H9 (cell line): Measurements from ENCODE around the gene KRT79. TPM values are rescaled to one million over a fixed set of nuclear protein-coding genes. Genes with fewer than 3 reads are reported as not detected.

ENCODE experiments used
- DNase-seq: peaks from one replicate; pipeline ENCODE4 v3.0.0-alpha.2; 2017
- H2AFZ ChIP-seq: one replicate; pipeline ENCODE4 v1.6.1; 2013; ENCODE audit warnings: mild to moderate bottlenecking, low read length, control low read depth, moderate library complexity
- H2AK5ac ChIP-seq: 2 replicates; pipeline ENCODE4 v1.6.1; 2013; ENCODE audit warnings: low read length, control low read depth, mixed read lengths; ENCODE audit not compliant: insufficient read length
- H2BK120ac ChIP-seq: one replicate; pipeline ENCODE4 v1.6.1; 2013; ENCODE audit warnings: low read depth, mild to moderate bottlenecking, low read length, control low read depth, inconsistent platforms; ENCODE audit not compliant: poor library complexity, severe bottlenecking
- H2BK12ac ChIP-seq: 2 replicates; pipeline ENCODE4 v1.6.1; 2013; ENCODE audit warnings: low read length, control low read depth, mixed read lengths, low read depth; ENCODE audit not compliant: insufficient read length
- H2BK15ac ChIP-seq: 2 replicates; pipeline ENCODE4 v1.6.1; 2013; ENCODE audit warnings: low read depth, low read length, control low read depth
- H2BK20ac ChIP-seq: one replicate; pipeline ENCODE4 v1.6.1; 2013; ENCODE audit warnings: low read depth, mild to moderate bottlenecking, low read length, control low read depth, inconsistent platforms; ENCODE audit not compliant: poor library complexity, severe bottlenecking
- H2BK5ac ChIP-seq: 2 replicates; pipeline ENCODE4 v1.6.1; 2013; ENCODE audit warnings: low read length, control low read depth, mixed read lengths; ENCODE audit not compliant: insufficient read length
- H3K14ac ChIP-seq: 2 replicates; pipeline ENCODE4 v1.6.1; 2013; ENCODE audit warnings: low read length, control low read depth; ENCODE audit not compliant: insufficient read depth
- H3K18ac ChIP-seq: 2 replicates; pipeline ENCODE4 v1.6.1; 2013; ENCODE audit warnings: low read depth, mild to moderate bottlenecking, mixed read lengths, low read length, control low read depth; ENCODE audit not compliant: insufficient read length
- H3K23ac ChIP-seq: 2 replicates; pipeline ENCODE4 v1.6.1; 2013; ENCODE audit warnings: low read length, control low read depth, mixed read lengths, low read depth; ENCODE audit not compliant: insufficient read length
- H3K23me2 ChIP-seq: 2 replicates; pipeline ENCODE4 v1.6.1; 2013; ENCODE audit warnings: low read depth, mild to moderate bottlenecking, mixed read lengths, low read length, control low read depth; ENCODE audit not compliant: insufficient read length, poor library complexity, severe bottlenecking
- H3K27ac ChIP-seq: 2 replicates; pipeline ENCODE4 v1.5.1; 2013; ENCODE audit warnings: low read length, control low read depth, mixed read lengths, low read depth; ENCODE audit not compliant: insufficient read length
- H3K27me3 ChIP-seq: 2 replicates; pipeline ENCODE4 v1.6.1; 2013; ENCODE audit warnings: low read length, control low read depth, inconsistent platforms; ENCODE audit not compliant: insufficient read depth
- H3K4ac ChIP-seq: 2 replicates; pipeline ENCODE4 v1.6.1; 2013; ENCODE audit warnings: low read depth, mild to moderate bottlenecking, control low read depth, inconsistent platforms, low read length, moderate library complexity
- H3K4me1 ChIP-seq: 2 replicates; pipeline ENCODE4 v1.6.1; 2013; ENCODE audit warnings: low read length, control low read depth, inconsistent platforms; ENCODE audit not compliant: insufficient read depth
- H3K4me2 ChIP-seq: 2 replicates; pipeline ENCODE4 v1.6.1; 2013; ENCODE audit warnings: low read length, control low read depth, mixed read lengths; ENCODE audit not compliant: insufficient read length, insufficient read depth
- H3K56ac ChIP-seq: 2 replicates; pipeline ENCODE4 v1.6.1; 2013; ENCODE audit warnings: low read depth, mild to moderate bottlenecking, mixed read lengths, low read length, control low read depth; ENCODE audit not compliant: insufficient read length
- H3K79me1 ChIP-seq: 2 replicates; pipeline ENCODE4 v1.6.1; 2013; ENCODE audit warnings: low read depth, mild to moderate bottlenecking, moderate library complexity, low read length, control low read depth, inconsistent platforms; ENCODE audit not compliant: insufficient read depth, poor library complexity, severe bottlenecking
- H3K79me2 ChIP-seq: 2 replicates; pipeline ENCODE4 v1.6.1; 2013; ENCODE audit warnings: low read length, control low read depth, inconsistent platforms; ENCODE audit not compliant: insufficient read depth
- H3K9ac ChIP-seq: 2 replicates; pipeline ENCODE4 v1.6.1; 2013; ENCODE audit warnings: low read length, control low read depth, mixed read lengths; ENCODE audit not compliant: insufficient read length; ENCODE audit errors: extremely low read depth
- H3K9me3 ChIP-seq: one replicate; pipeline ENCODE4 v1.6.1; 2013; ENCODE audit warnings: low read depth, low read length, inconsistent platforms; ENCODE audit not compliant: control insufficient read depth
- H3T11ph ChIP-seq: one replicate; pipeline ENCODE4 v1.6.1; 2013; ENCODE audit warnings: mild to moderate bottlenecking, low read length, control low read depth, inconsistent platforms
- H4K20me1 ChIP-seq: one replicate; pipeline ENCODE4 v1.6.1; 2013; ENCODE audit not compliant: control insufficient read depth, insufficient read length, insufficient read depth
- H4K5ac ChIP-seq: 2 replicates; pipeline ENCODE4 v1.6.1; 2013; ENCODE audit warnings: low read depth, mild to moderate bottlenecking, mixed read lengths, low read length, control low read depth; ENCODE audit not compliant: insufficient read length
- H4K8ac ChIP-seq: replicated peaks from 2 replicates; pipeline ENCODE4 v1.6.1; 2013; ENCODE audit warnings: low read length, control low read depth, mixed read lengths, low read depth; ENCODE audit not compliant: insufficient read length
- H4K91ac ChIP-seq: 2 replicates; pipeline ENCODE4 v1.6.1; 2013; ENCODE audit warnings: low read depth, mild to moderate bottlenecking, moderate library complexity, mixed read lengths, low read length, control low read depth; ENCODE audit not compliant: insufficient read length
- H3K27ac Mint-ChIP-seq, 3 experiments: 2 replicates in 2 of 3; 3 replicates in 1 of 3; pipeline ENCODE4 v1.8.0; 2020 to 2021; ENCODE audit warnings: mixed read lengths in 3 of 3, mild to moderate bottlenecking in 1 of 3, moderate library complexity in 1 of 3
- H3K27me3 Mint-ChIP-seq: 2 replicates; pipeline ENCODE4 v1.8.0; 2021; ENCODE audit warnings: low read depth, mild to moderate bottlenecking, moderate library complexity, mixed read lengths
- H3K36me3 Mint-ChIP-seq, 3 experiments: 2 replicates in 2 of 3; 3 replicates in 1 of 3; pipeline ENCODE4 v1.8.0; 2020 to 2021; ENCODE audit warnings: low read depth in 3 of 3, mixed read lengths in 3 of 3; ENCODE audit not compliant: insufficient read depth in 1 of 3
- H3K4me1 Mint-ChIP-seq, 2 experiments: 2 replicates each; pipeline ENCODE4 v1.8.0; 2020; ENCODE audit warnings: mixed read lengths in 2 of 2
- H3K4me3 Mint-ChIP-seq, 2 experiments: 2 replicates in 1 of 2; 3 replicates in 1 of 2; pipeline ENCODE4 v1.8.0; 2020 to 2021; ENCODE audit warnings: mild to moderate bottlenecking in 2 of 2, mixed read lengths in 2 of 2, moderate library complexity in 1 of 2
- H3K9me3 Mint-ChIP-seq, 2 experiments: 2 replicates in 1 of 2; 3 replicates in 1 of 2; pipeline ENCODE4 v1.8.0; 2020; ENCODE audit warnings: mild to moderate bottlenecking in 2 of 2, mixed read lengths in 2 of 2, moderate library complexity in 1 of 2
- CTCF ChIP-seq: fragments of 200-600 bp; sonication (generic); conservative IDR thresholded peaks from 3 replicates; pipeline ENCODE4 v1.8.0; 2021; ENCODE audit warnings: antibody characterized with exemption, mild to moderate bottlenecking
- WGBS: extraction: QIAGEN DNeasy Blood & Tissue Kit; methylation state at CpG from one replicate; pipeline ENCODE4 v1.1.7; 2013; ENCODE audit warnings: missing lambda C conversion rate, low lambda C conversion rate, mixed read lengths; ENCODE audit not compliant: insufficient read length; ENCODE audit errors: extremely low coverage; 5-methylcytosine and 5-hydroxymethylcytosine counted together
- total RNA-seq: library from RNA; stranded (reverse); gene quantifications from 2 replicates; pipeline ENCODE4 v1.2.1, GENCODE V29; 2021

KRT79 gene
- total RNA-seq, 1 experiment from 2014 or later = not detected

- H2BK20ac ChIP-seq = no peak overlapping the region
- no peaks in the 10 kb centered on the region for H3K36me3 Mint-ChIP-seq
- no peaks in the 10 kb centered on the region for H3K9me3 Mint-ChIP-seq
- no peak overlapping the region; a peak in 1 of 5 replicates for H3K4me3 Mint-ChIP-seq
- no peak overlapping the region for H2BK12ac ChIP-seq
- TF ChIP-seq CTCF = no peak
- H3K4me1 Mint-ChIP-seq = no peaks in the 10 kb centered on the region; a peak in 1 of 4 replicates
- no peak overlapping the region for H2BK5ac ChIP-seq
- H3K27me3 ChIP-seq = no peaks in the 10 kb centered on the region; the same call in 1 of the 2 replicates
- H3K9me3 ChIP-seq = no peaks in the 10 kb centered on the region
- no peak overlapping the region for H4K91ac ChIP-seq
- no peak overlapping the region for H4K5ac ChIP-seq
- no peak overlapping the region for H3K4me2 ChIP-seq
- no peak overlapping the region for H3K27ac ChIP-seq
- peak; percentile 20 for DNase-seq
- no peak overlapping the region for H2AK5ac ChIP-seq
- H3K27me3 Mint-ChIP-seq = peaks cover 11% of the 10 kb centered on the region
- no peak overlapping the region for H2BK120ac ChIP-seq
- H3K23ac ChIP-seq = no peak overlapping the region
- no CpG with 5 or more reads among the region's 9 CpGs for WGBS
- no peaks in the 10 kb centered on the region for H3K4me1 ChIP-seq
- no peak overlapping the region for H2BK15ac ChIP-seq
- no peak overlapping the region for H3K14ac ChIP-seq
- no peaks in the 10 kb centered on the region for H3K23me2 ChIP-seq
- H3K4ac ChIP-seq = no peak overlapping the region
- H3K9ac ChIP-seq = no peak overlapping the region
- H3K18ac ChIP-seq = no peak overlapping the region
- H3K79me1 ChIP-seq = no peaks in the 10 kb centered on the region
- H4K8ac ChIP-seq = no peak overlapping the region
- no peak overlapping the region for H3T11ph ChIP-seq
- no peaks in the 10 kb centered on the region for H4K20me1 ChIP-seq
- no peak overlapping the region for H2AFZ ChIP-seq
- H3K56ac ChIP-seq = no peak overlapping the region
- no peaks in the 10 kb centered on the region for H3K79me2 ChIP-seq
- H3K27ac Mint-ChIP-seq = peak overlapping the region in 1 of 3 experiments; percentile 88; a peak in 2 of 7 replicates
These were observed 2.6 kb upstream of the KRT79 start for GRCh38 chr12:52836491-52837412.
